Peyer's patch (tissue), 4 donors: ENCODE results near the gene SNX18.

Experiments used
- CTCF ChIP-seq, 6 experiments: fragments of 450-650 bp in 4 of 6; fragments of 200-600 bp in 2 of 6; sonication (generic) in 1 of 6; IDR thresholded peaks; one replicate each; pipeline ENCODE4 v1.5.1; 2017 to 2019; ENCODE audit warnings: antibody characterized with exemption in 6 of 6, mild to moderate bottlenecking in 3 of 6, moderate library complexity in 1 of 6
- POLR2A ChIP-seq, 2 donors: fragments of 450-650 bp; IDR thresholded peaks; one replicate each; pipeline ENCODE4 v1.5.1; 2017; ENCODE audit warnings: antibody characterized with exemption in 2 of 2, mild to moderate bottlenecking in 2 of 2, moderate library complexity in 2 of 2

- TF ChIP-seq POLR2A (IDR thresholded peaks at IDR 0.05) (no peak), CTCF (IDR thresholded peaks at IDR 0.05) (no peak)
Measured at GRCh38 chr5:54516051-54516655, 1.4 kb upstream of the SNX18 start.
